ENCODE data around the gene OPA1. TPM values are rescaled to one million over a fixed set of nuclear protein-coding genes. Genes with fewer than 3 reads are reported as not detected.

OPA1 gene
- total and polyA plus RNA-seq, 2 of the 13 experiments (the other 11 are each of a cell fraction or from before 2014, with no cell fraction given) = 26.7 to 78.5 TPM

- TF ChIP-seq ZNF251 (CRISPR knock-in tag; IDR thresholded peaks at IDR 0.05) (no peak), ZNF296 (CRISPR knock-in tag; conservative IDR thresholded peaks at IDR 0.05) (no peak), ZNF20 (CRISPR knock-in tag; IDR thresholded peaks at IDR 0.05) (no peak), BORCS8-MEF2B (CRISPR knock-in tag; IDR thresholded peaks at IDR 0.05) (no peak), ZFP41 (CRISPR knock-in tag; IDR thresholded peaks at IDR 0.05; ENCODE audit: borderline replicate concordance) (no peak), ATF1 (CRISPR knock-in tag; IDR thresholded peaks at IDR 0.05) (no peak), ZNF619 (CRISPR knock-in tag; IDR thresholded peaks at IDR 0.05) (no peak), ZNF652 (CRISPR knock-in tag; IDR thresholded peaks at IDR 0.05; ENCODE audit: borderline replicate concordance, low read depth) (no peak), SIN3B (IDR thresholded peaks at IDR 0.05; ENCODE audit: low read length) (no peak), ZNF784 (CRISPR knock-in tag; IDR thresholded peaks at IDR 0.05; ENCODE audit: borderline replicate concordance) (no peak), KLF13 (CRISPR knock-in tag; IDR thresholded peaks at IDR 0.05) (no peak), TSC22D2 (CRISPR knock-in tag; IDR thresholded peaks at IDR 0.05; ENCODE audit: borderline replicate concordance) (no peak), ZNF33A (CRISPR knock-in tag; IDR thresholded peaks at IDR 0.05; ENCODE audit: borderline replicate concordance) (no peak), RARG (CRISPR knock-in tag; IDR thresholded peaks at IDR 0.05; ENCODE audit: low read depth) (no peak), CAMTA2 (CRISPR knock-in tag; IDR thresholded peaks at IDR 0.05; ENCODE audit: borderline replicate concordance) (no peak), POGZ (CRISPR knock-in tag; IDR thresholded peaks at IDR 0.05) (no peak), HOXA7 (CRISPR knock-in tag; IDR thresholded peaks at IDR 0.05) (no peak), ZNF317 (CRISPR knock-in tag; IDR thresholded peaks at IDR 0.05) (no peak), ISL2 (CRISPR knock-in tag; IDR thresholded peaks at IDR 0.05) (no peak)
- TF ChIP-seq, protein P1, sequence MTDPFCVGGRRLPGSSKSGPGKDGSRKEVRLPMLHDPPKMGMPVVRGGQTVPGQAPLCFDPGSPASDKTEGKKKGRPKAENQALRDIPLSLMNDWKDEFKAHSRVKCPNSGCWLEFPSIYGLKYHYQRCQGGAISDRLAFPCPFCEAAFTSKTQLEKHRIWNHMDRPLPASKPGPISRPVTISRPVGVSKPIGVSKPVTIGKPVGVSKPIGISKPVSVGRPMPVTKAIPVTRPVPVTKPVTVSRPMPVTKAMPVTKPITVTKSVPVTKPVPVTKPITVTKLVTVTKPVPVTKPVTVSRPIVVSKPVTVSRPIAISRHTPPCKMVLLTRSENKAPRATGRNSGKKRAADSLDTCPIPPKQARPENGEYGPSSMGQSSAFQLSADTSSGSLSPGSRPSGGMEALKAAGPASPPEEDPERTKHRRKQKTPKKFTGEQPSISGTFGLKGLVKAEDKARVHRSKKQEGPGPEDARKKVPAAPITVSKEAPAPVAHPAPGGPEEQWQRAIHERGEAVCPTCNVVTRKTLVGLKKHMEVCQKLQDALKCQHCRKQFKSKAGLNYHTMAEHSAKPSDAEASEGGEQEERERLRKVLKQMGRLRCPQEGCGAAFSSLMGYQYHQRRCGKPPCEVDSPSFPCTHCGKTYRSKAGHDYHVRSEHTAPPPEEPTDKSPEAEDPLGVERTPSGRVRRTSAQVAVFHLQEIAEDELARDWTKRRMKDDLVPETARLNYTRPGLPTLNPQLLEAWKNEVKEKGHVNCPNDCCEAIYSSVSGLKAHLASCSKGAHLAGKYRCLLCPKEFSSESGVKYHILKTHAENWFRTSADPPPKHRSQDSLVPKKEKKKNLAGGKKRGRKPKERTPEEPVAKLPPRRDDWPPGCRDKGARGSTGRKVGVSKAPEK (CRISPR knock-in tag; IDR thresholded peaks at IDR 0.05; ENCODE audit: borderline replicate concordance) = no peak
- TF ChIP-seq, protein P2, sequence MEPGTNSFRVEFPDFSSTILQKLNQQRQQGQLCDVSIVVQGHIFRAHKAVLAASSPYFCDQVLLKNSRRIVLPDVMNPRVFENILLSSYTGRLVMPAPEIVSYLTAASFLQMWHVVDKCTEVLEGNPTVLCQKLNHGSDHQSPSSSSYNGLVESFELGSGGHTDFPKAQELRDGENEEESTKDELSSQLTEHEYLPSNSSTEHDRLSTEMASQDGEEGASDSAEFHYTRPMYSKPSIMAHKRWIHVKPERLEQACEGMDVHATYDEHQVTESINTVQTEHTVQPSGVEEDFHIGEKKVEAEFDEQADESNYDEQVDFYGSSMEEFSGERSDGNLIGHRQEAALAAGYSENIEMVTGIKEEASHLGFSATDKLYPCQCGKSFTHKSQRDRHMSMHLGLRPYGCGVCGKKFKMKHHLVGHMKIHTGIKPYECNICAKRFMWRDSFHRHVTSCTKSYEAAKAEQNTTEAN (CRISPR knock-in tag; conservative IDR thresholded peaks at IDR 0.05) = no peak
- TF ChIP-seq, protein P3, sequence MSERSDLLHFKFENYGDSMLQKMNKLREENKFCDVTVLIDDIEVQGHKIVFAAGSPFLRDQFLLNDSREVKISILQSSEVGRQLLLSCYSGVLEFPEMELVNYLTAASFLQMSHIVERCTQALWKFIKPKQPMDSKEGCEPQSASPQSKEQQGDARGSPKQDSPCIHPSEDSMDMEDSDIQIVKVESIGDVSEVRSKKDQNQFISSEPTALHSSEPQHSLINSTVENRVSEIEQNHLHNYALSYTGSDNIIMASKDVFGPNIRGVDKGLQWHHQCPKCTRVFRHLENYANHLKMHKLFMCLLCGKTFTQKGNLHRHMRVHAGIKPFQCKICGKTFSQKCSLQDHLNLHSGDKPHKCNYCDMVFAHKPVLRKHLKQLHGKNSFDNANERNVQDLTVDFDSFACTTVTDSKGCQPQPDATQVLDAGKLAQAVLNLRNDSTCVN (CRISPR knock-in tag; IDR thresholded peaks at IDR 0.05; ENCODE audit: borderline replicate concordance) = no peak; the same call in 1 of the 2 replicates
- TF ChIP-seq, protein P4, sequence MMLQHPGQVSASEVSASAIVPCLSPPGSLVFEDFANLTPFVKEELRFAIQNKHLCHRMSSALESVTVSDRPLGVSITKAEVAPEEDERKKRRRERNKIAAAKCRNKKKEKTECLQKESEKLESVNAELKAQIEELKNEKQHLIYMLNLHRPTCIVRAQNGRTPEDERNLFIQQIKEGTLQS (CRISPR knock-in tag; IDR thresholded peaks at IDR 0.05) = peak; percentile 80
These were observed 139.4 kb downstream of the OPA1 start (continued) for GRCh38 chr3:193732391-193732790.
